Hepatocyte (in vitro differentiated cells): ENCODE results near the gene EAF1.

Experiments
- CTCF ChIP-seq: fragments of 200-600 bp; sonication (generic); IDR thresholded peaks from 2 replicates; pipeline ENCODE4 v1.5.1; 2016; ENCODE audit warnings: antibody characterized with exemption, mild to moderate bottlenecking; ENCODE audit not compliant: poor library complexity
- EZH2 ChIP-seq: fragments of 200-600 bp; sonication (generic); IDR thresholded peaks from 2 replicates; pipeline ENCODE4 v1.6.1; 2016; ENCODE audit warnings: antibody characterized with exemption, mild to moderate bottlenecking, borderline replicate concordance
- EZH2phosphoT487 ChIP-seq: fragments of 200-600 bp; sonication (generic); IDR thresholded peaks from one replicate; pipeline ENCODE4 v1.6.1; 2018; ENCODE audit warnings: antibody characterized with exemption, mild to moderate bottlenecking, low read depth, moderate library complexity; ENCODE audit not compliant: unreplicated experiment, severe bottlenecking

- no peak for TF ChIP-seq CTCF
- no peak for TF ChIP-seq EZH2
- TF ChIP-seq EZH2phosphoT487 = no peak
Observed at GRCh38 chr3:15431256-15431837, 3.9 kb downstream of the EAF1 start.
